GM23248 (cell line): Measurements from ENCODE around the gene SHB. TPM values are rescaled to one million over a fixed set of nuclear protein-coding genes. Genes with fewer than 3 reads are reported as not detected.
A peak's percentile ranks its signal among the peaks of the same experiment; 100 is the strongest.

Source experiments
- DNase-seq: peaks from one replicate; pipeline ENCODE4 v3.0.0-alpha.2; 2015
- H2AFZ ChIP-seq: fragments of 200-600 bp; sonication (generic); 2 replicates; pipeline ENCODE4 v1.6.1; 2016; ENCODE audit warnings: antibody characterized with exemption
- H3F3A ChIP-seq: fragments of 200-600 bp; sonication (generic); 2 replicates; pipeline ENCODE4 v1.6.1; 2016; ENCODE audit warnings: mild to moderate bottlenecking, antibody characterized with exemption, mixed run types; ENCODE audit not compliant: insufficient read depth
- H3K27ac ChIP-seq: fragments of 200-600 bp; sonication (generic); 2 replicates; pipeline ENCODE4 v1.5.1; 2016; ENCODE audit warnings: mild to moderate bottlenecking
- H3K27me3 ChIP-seq: fragments of 200-600 bp; sonication (generic); replicated peaks from 2 replicates; pipeline ENCODE4 v1.6.1; 2016; ENCODE audit warnings: mild to moderate bottlenecking; ENCODE audit not compliant: insufficient read depth
- H3K36me3 ChIP-seq: fragments of 200-600 bp; sonication (generic); 2 replicates; pipeline ENCODE4 v1.6.1; 2016; ENCODE audit warnings: low read depth, mild to moderate bottlenecking
- H3K4me1 ChIP-seq: fragments of 200-600 bp; sonication (generic); 2 replicates; pipeline ENCODE4 v1.6.1; 2016; ENCODE audit warnings: mild to moderate bottlenecking; ENCODE audit not compliant: insufficient read depth
- H3K4me2 ChIP-seq: fragments of 200-600 bp; sonication (generic); one replicate; pipeline ENCODE4 v1.6.1; 2016; ENCODE audit warnings: mild to moderate bottlenecking; ENCODE audit not compliant: unreplicated experiment
- H3K4me3 ChIP-seq: fragments of 200-600 bp; sonication (generic); 2 replicates; pipeline ENCODE4 v1.5.1; 2016; ENCODE audit warnings: mild to moderate bottlenecking
- H3K79me2 ChIP-seq: fragments of 200-600 bp; sonication (generic); 2 replicates; pipeline ENCODE4 v1.6.1; 2016; ENCODE audit warnings: mild to moderate bottlenecking; ENCODE audit not compliant: insufficient read depth
- H3K9ac ChIP-seq: fragments of 200-600 bp; sonication (generic); 2 replicates; pipeline ENCODE4 v1.6.1; 2016; ENCODE audit warnings: mild to moderate bottlenecking
- H3K9me2 ChIP-seq: fragments of 200-600 bp; sonication (generic); 2 replicates; pipeline ENCODE4 v1.6.1; 2016; ENCODE audit warnings: mixed run types, mild to moderate bottlenecking, moderate library complexity; ENCODE audit not compliant: insufficient read depth
- H3K9me3 ChIP-seq: fragments of 200-600 bp; sonication (generic); one replicate; pipeline ENCODE4 v1.6.1; 2017; ENCODE audit warnings: low read depth
- H4K20me1 ChIP-seq: fragments of 200-600 bp; sonication (generic); 2 replicates; pipeline ENCODE4 v1.6.0; 2016; ENCODE audit not compliant: insufficient read depth
- EZH2 ChIP-seq: fragments of 200-600 bp; sonication (generic); IDR thresholded peaks from 2 replicates; pipeline ENCODE4 v1.6.1; 2018; ENCODE audit warnings: antibody characterized with exemption, mild to moderate bottlenecking; ENCODE audit not compliant: insufficient read depth, poor library complexity, severe bottlenecking
- EZH2phosphoT487 ChIP-seq: fragments of 200-600 bp; sonication (generic); IDR thresholded peaks from 2 replicates; pipeline ENCODE4 v1.6.1; 2018; ENCODE audit warnings: antibody characterized with exemption, moderate library complexity, mild to moderate bottlenecking, low read depth; ENCODE audit not compliant: insufficient read depth
- WGBS, 2 experiments: methylation state at CpG; one replicate each; pipeline ENCODE4 v1.1.6; 2015 to 2017; ENCODE audit warnings: low lambda C conversion rate in 2 of 2, low coverage in 1 of 2; ENCODE audit errors: missing lambda C conversion rate in 2 of 2; 5-methylcytosine and 5-hydroxymethylcytosine counted together
- in situ Hi-C: fragments of 300-500 bp; cut with MboI; formaldehyde crosslinking; loops from 2 replicates; pipeline ENCODE4 v1.15.0; 2020
- polyA plus RNA-seq: library from polyadenylated mRNA; unstranded; fragments of >200 nt; fragmentation: Nextera tagmentation; extraction: Ambion mirVana; gene quantifications from 2 replicates; pipeline ENCODE4 v1.2.1, GENCODE V29; 2016
- total RNA-seq: library from RNA; depleted of rRNA; stranded (reverse); fragments of >200 nt; shearing (Covaris generic); gene quantifications from 2 replicates; pipeline ENCODE4 v1.2.3, GENCODE V29; 2014

SHB gene
- total and polyA plus RNA-seq, 2 experiments from 2014 or later: 3.9 to 11.1 TPM

- Histone ChIP-seq H2AFZ (no peak overlapping the region), H3K9ac (peak overlapping the region; percentile 95), H3K4me2 (peak overlapping the region; percentile 90), H3K9me2 (no peaks in the 10 kb centered on the region), H3K36me3 (no peaks in the 10 kb centered on the region), H3K4me3 (peak overlapping the region; percentile 99), H4K20me1 (no peaks in the 10 kb centered on the region), H3K27me3 (no peaks in the 10 kb centered on the region), H3K4me1 (peaks cover 26% of the 10 kb centered on the region), H3K9me3 (no peaks in the 10 kb centered on the region), H3F3A (peaks cover 17% of the 10 kb centered on the region), H3K27ac (no peak overlapping the region), H3K79me2 (peaks cover 71% of the 10 kb centered on the region)
- DNase-seq: peak; percentile 36
- in situ Hi-C loops: no loop called here
- WGBS, 2 experiments: 65 to 81% methylated on average over 6 to 7 of the region's 7 CpGs
- TF ChIP-seq EZH2 (no peak), EZH2phosphoT487 (no peak)
These were observed 2.7 kb downstream of the SHB start for GRCh38 chr9:38066197-38066913.

DNA sequence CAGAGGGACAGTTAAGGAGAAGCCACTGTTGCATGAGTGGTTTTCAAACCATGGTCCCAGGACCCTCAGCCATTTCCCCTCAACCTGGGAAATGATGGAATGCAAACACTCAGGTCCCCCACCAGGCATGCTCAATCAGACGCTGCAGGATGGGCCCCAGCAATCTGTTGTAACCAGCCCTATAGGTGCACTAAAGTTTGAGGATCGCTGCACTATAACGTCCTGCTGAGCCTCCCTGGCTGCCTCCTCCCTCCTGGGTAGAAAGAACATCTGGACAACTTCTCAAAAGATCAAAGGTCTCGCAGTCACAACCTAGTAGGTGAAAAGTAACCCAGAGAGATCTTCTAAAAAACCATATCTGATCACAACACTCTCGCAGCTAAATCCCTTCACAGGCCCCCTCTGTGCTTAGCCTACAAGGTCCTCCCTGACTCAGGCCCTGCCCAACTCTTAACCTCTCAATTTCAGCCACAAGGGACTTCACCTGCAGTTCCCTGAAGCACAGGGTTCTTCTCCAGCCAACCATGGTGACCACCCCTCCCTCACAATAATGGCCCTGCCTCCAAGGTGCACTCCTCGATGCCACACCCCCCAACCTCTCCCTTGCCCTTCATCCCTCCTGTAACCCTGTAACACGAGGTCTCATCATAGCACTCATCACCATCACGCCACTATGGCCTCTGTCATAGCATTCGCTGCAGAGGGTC lies 3.5 kb downstream of the SHB start:
- H2AFZ ChIP-seq: no peak overlapping the region
- in situ Hi-C loops: no loop called here
- H3K9me3 ChIP-seq: no peaks in the 10 kb centered on the region
- peak overlapping the region; percentile 99 for H3K4me3 ChIP-seq
- peak overlapping the region; percentile 90 for H3K4me2 ChIP-seq
- H3K36me3 ChIP-seq: no peaks in the 10 kb centered on the region
- H3K9me2 ChIP-seq: no peaks in the 10 kb centered on the region
- H3K27me3 ChIP-seq: no peaks in the 10 kb centered on the region
- peaks cover 15% of the 10 kb centered on the region for H3F3A ChIP-seq
- H3K27ac ChIP-seq: no peak overlapping the region
- H3K4me1 ChIP-seq: peaks cover 26% of the 10 kb centered on the region
- DNase-seq: no peak
- 0 out of 2 replicates have a peak overlapping the region, but pooled peaks have one; percentile 95 for H3K9ac ChIP-seq
- peaks cover 79% of the 10 kb centered on the region for H3K79me2 ChIP-seq
- no peak for TF ChIP-seq EZH2
- 74 to 78% methylated on average over 9 of the region's 9 CpGs for WGBS, 2 experiments
- H4K20me1 ChIP-seq: no peaks in the 10 kb centered on the region

DNA sequence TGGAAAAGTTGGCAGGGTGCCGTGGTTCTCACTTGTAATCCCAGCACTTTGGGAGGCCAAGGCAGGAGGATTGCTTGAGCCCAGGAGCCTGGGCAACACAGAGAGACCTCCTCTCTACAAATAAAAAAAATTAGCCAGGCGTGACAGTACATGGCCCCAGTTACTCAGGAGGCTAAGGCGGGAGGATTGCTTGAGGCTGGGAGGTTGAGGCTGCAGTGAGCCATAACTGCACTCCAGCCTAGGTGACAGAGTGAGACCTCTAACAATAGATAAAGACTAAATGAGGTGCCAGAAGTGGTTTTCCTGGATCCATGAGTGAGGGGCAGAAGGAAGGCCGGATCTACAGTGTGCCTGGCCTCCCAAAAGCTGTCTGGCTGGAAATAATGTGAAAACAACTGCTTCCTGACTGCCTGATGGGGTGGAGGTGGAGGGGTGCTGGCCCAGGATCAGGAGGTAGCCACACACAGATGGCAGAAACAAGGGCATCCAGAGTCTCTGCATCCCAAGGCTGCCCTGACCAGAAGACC lies 4.1 kb downstream of the SHB start:
- Histone ChIP-seq H3K79me2 (peaks cover 85% of the 10 kb centered on the region), H3K36me3 (no peaks in the 10 kb centered on the region), H2AFZ (no peak overlapping the region), H4K20me1 (no peaks in the 10 kb centered on the region), H3F3A (peaks cover 10% of the 10 kb centered on the region; the same call in 1 of the 2 replicates), H3K9me2 (no peaks in the 10 kb centered on the region), H3K27ac (no peak overlapping the region), H3K4me3 (no peak overlapping the region), H3K9ac (no peak overlapping the region), H3K4me1 (peaks cover 26% of the 10 kb centered on the region), H3K27me3 (no peaks in the 10 kb centered on the region), H3K4me2 (no peak overlapping the region), H3K9me3 (no peaks in the 10 kb centered on the region)
- TF ChIP-seq EZH2phosphoT487 (no peak), EZH2 (no peak)
- 55 to 57% methylated on average over 4 of the region's 4 CpGs for WGBS, 2 experiments
- in situ Hi-C loops: no loop called here
- DNase-seq: no peak

DNA sequence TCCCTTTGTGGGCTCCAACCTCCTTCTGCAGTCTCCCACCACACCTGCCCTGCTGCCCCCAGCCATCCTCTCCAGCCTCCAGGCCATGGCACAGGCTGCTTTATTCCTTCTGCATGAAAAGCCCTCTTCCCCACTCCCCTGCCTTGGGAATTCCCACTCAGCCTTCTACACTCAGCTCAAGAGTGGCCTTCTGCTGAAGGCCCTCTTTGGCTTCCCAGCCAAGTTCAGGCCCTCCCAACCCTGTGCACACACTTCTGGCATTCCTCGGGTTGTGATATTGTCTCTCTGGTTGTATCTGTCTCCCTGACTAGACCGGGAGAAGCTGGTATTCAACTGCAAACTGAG lies 5.7 kb downstream of the SHB start:
- H3K4me2 ChIP-seq: no peak overlapping the region
- no peak overlapping the region for H3K4me3 ChIP-seq
- in situ Hi-C loops: no loop called here
- no peak overlapping the region for H2AFZ ChIP-seq
- H3F3A ChIP-seq: peaks cover 6% of the 10 kb centered on the region; the same call in 1 of the 2 replicates
- no peaks in the 10 kb centered on the region for H4K20me1 ChIP-seq
- peaks cover 97% of the 10 kb centered on the region for H3K79me2 ChIP-seq
- H3K36me3 ChIP-seq: no peaks in the 10 kb centered on the region
- no peaks in the 10 kb centered on the region for H3K9me3 ChIP-seq
- H3K27ac ChIP-seq: peak overlapping the region; percentile 11; the same call in 1 of the 2 replicates
- TF ChIP-seq EZH2: no peak
- no peak for TF ChIP-seq EZH2phosphoT487
- H3K27me3 ChIP-seq: no peaks in the 10 kb centered on the region
- H3K4me1 ChIP-seq: peaks cover 26% of the 10 kb centered on the region
- 68 to 76% methylated on average over 2 of the region's 2 CpGs for WGBS, 2 experiments
- no peaks in the 10 kb centered on the region for H3K9me2 ChIP-seq
- H3K9ac ChIP-seq: no peak overlapping the region
- no peak for DNase-seq
